OCI-LY3 (cell line): ENCODE results near the gene PARVA.

Experiments used
- H2AFZ ChIP-seq: fragments of 200-600, 300-600 bp; shearing (Covaris generic); 2 replicates; pipeline ENCODE4 v1.6.0; 2014; ENCODE audit warnings: antibody characterized with exemption, low read depth, low read length
- H3K27ac ChIP-seq: fragments of 200-600, 300-600 bp; sonication (generic); 2 replicates; pipeline ENCODE4 v1.5.1; 2014; ENCODE audit warnings: mild to moderate bottlenecking, low read length, moderate library complexity, mixed read lengths
- H3K27me3 ChIP-seq: fragments of 200-600, 300-600 bp; sonication (generic); 2 replicates; pipeline ENCODE4 v1.6.1; 2014; ENCODE audit warnings: low read depth, low read length, mixed read lengths
- H3K36me3 ChIP-seq: fragments of 200-600, 300-600 bp; sonication (generic); replicated peaks from 2 replicates; pipeline ENCODE3; 2014; ENCODE audit warnings: low read depth, low read length, mixed read lengths
- H3K4me1 ChIP-seq: fragments of 300-600, 200-600 bp; sonication (generic); 2 replicates; pipeline ENCODE4 v1.6.1; 2014; ENCODE audit warnings: low read length, mixed read lengths
- H3K4me2 ChIP-seq: fragments of 200-600, 300-600 bp; sonication (generic); 2 replicates; pipeline ENCODE4 v1.6.1; 2014; ENCODE audit warnings: low read length, mixed read lengths
- H3K4me3 ChIP-seq: fragments of 300-600, 200-600 bp; sonication (generic); 2 replicates; pipeline ENCODE4 v1.5.1; 2014; ENCODE audit warnings: antibody characterized with exemption, mild to moderate bottlenecking, low read length, moderate library complexity
- H3K79me2 ChIP-seq: fragments of 300-600, 200-600 bp; shearing (Covaris generic); 2 replicates; pipeline ENCODE4 v1.6.1; 2014; ENCODE audit warnings: mild to moderate bottlenecking, low read length, mixed read lengths
- H3K9ac ChIP-seq: fragments of 300-600, 200-600 bp; shearing (Covaris generic); 2 replicates; pipeline ENCODE4 v1.6.0; 2014; ENCODE audit warnings: mild to moderate bottlenecking, low read length, moderate library complexity
- H3K9me3 ChIP-seq: fragments of 200-600, 300-600 bp; shearing (Covaris generic); 2 replicates; pipeline ENCODE4 v1.6.1; 2014; ENCODE audit warnings: low read length, mixed read lengths; ENCODE audit not compliant: insufficient read depth
- H4K20me1 ChIP-seq: fragments of 200-600, 300-600 bp; sonication (generic); 2 replicates; pipeline ENCODE4 v1.6.1; 2016; ENCODE audit warnings: low read length, mixed read lengths; ENCODE audit not compliant: insufficient read depth
- CTCF ChIP-seq: fragments of 200-600, 300-600 bp; sonication (generic); IDR thresholded peaks from 2 replicates; pipeline ENCODE4 v1.5.1; 2014; ENCODE audit warnings: antibody characterized with exemption, low read length, low read depth
- EZH2phosphoT487 ChIP-seq: fragments of 200-600 bp; shearing (Covaris generic); IDR thresholded peaks from 2 replicates; pipeline ENCODE4 v1.6.1; 2018; ENCODE audit warnings: antibody characterized with exemption, mixed run types, low read depth

PARVA gene

DNA sequence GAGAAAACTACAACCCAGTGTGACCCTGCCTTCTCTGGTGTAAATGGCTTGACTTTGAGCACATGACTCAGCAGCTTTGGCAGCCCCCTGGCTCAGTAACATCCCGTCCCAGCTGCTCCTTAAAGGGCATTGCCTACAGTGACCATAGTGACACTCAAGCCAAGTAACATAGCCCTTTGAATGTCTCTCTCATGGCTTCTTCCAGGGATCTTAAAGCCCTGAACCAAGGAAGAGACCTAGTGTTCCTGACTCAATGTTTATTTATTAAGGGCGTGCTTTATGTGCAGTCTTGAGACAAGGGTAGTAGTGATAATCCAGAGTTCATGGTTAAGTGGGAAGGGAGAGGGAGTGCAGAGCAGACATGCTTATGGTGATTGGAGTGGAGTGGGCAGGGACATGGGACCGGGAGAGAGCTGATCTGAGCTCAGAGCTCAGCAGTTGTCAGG, 125.7 kb downstream of the PARVA start:
- Histone ChIP-seq H3K79me2 (no peaks in the 10 kb centered on the region), H3K4me3 (no peak overlapping the region), H3K36me3 (no peaks in the 10 kb centered on the region), H3K9ac (no peak overlapping the region), H3K27me3 (peaks cover 25% of the 10 kb centered on the region; the same call in 1 of the 2 replicates), H3K9me3 (no peaks in the 10 kb centered on the region), H3K4me2 (no peak overlapping the region), H4K20me1 (no peaks in the 10 kb centered on the region), H3K4me1 (no peaks in the 10 kb centered on the region), H3K27ac (no peak overlapping the region), H2AFZ (no peak overlapping the region)
- no peak for TF ChIP-seq CTCF
- no peak for TF ChIP-seq EZH2phosphoT487

DNA sequence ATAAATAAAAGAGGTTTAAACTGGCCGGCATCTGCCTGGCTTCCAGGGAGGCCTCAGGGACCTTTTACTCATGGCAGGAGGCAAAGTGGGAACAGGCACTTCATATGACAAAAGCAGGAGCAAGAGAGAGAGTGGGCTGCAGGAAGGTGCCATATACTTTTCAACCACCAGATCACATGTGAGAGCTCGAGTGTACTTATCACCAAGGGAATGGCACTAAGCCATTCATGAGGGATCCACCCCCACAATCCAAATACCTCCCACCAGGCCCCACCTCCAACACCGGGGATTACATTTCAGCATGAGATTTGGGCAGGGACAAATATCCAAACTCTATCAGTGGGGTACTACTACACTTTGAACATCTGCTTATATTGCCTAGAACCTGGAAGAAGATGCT, 126.5 kb downstream of the PARVA start:
- no peak overlapping the region for H3K9ac ChIP-seq
- no peak overlapping the region for H3K4me3 ChIP-seq
- no peaks in the 10 kb centered on the region for H3K4me1 ChIP-seq
- H3K27me3 ChIP-seq = peaks cover 30% of the 10 kb centered on the region; the same call in 1 of the 2 replicates
- no peak for TF ChIP-seq EZH2phosphoT487
- TF ChIP-seq CTCF = no peak
- H3K79me2 ChIP-seq = no peaks in the 10 kb centered on the region
- no peak overlapping the region for H3K4me2 ChIP-seq
- no peaks in the 10 kb centered on the region for H4K20me1 ChIP-seq
- no peaks in the 10 kb centered on the region for H3K36me3 ChIP-seq
- H2AFZ ChIP-seq = no peak overlapping the region
- no peaks in the 10 kb centered on the region for H3K9me3 ChIP-seq
- H3K27ac ChIP-seq = no peak overlapping the region

GRCh38 chr11:12505183-12505582, 127.8 kb downstream of the PARVA start:
- H3K4me2 ChIP-seq = no peak overlapping the region
- H3K36me3 ChIP-seq = no peaks in the 10 kb centered on the region
- no peak overlapping the region for H3K9ac ChIP-seq
- no peaks in the 10 kb centered on the region for H3K4me1 ChIP-seq
- H2AFZ ChIP-seq = no peak overlapping the region
- no peaks in the 10 kb centered on the region for H3K9me3 ChIP-seq
- H4K20me1 ChIP-seq = no peaks in the 10 kb centered on the region
- peaks cover 28% of the 10 kb centered on the region; the same call in 1 of the 2 replicates for H3K27me3 ChIP-seq
- H3K4me3 ChIP-seq = no peak overlapping the region
- H3K27ac ChIP-seq = no peak overlapping the region
- TF ChIP-seq CTCF (no peak), EZH2phosphoT487 (no peak)
- H3K79me2 ChIP-seq = no peaks in the 10 kb centered on the region

GRCh38 chr11:12506404-12506921, 129.1 kb downstream of the PARVA start:
- H3K36me3 ChIP-seq = no peaks in the 10 kb centered on the region
- H3K79me2 ChIP-seq = no peaks in the 10 kb centered on the region
- no peak for TF ChIP-seq CTCF
- TF ChIP-seq EZH2phosphoT487 = no peak
- no peak overlapping the region for H2AFZ ChIP-seq
- H3K4me1 ChIP-seq = no peaks in the 10 kb centered on the region
- no peak overlapping the region for H3K9ac ChIP-seq
- no peak overlapping the region for H3K27ac ChIP-seq
- no peak overlapping the region for H3K4me3 ChIP-seq
- no peaks in the 10 kb centered on the region for H3K9me3 ChIP-seq
- H4K20me1 ChIP-seq = no peaks in the 10 kb centered on the region
- no peak overlapping the region for H3K4me2 ChIP-seq
- H3K27me3 ChIP-seq = peaks cover 28% of the 10 kb centered on the region; the same call in 1 of the 2 replicates
